Right lobe of liver (tissue), 4 donors: ENCODE results near the gene DNAJC28.

Source experiments
- CTCF ChIP-seq, 4 donors: fragments of 200-600 bp in 3 of 4; fragments of 450-650 bp in 1 of 4; IDR thresholded peaks; one replicate each; pipeline versions ENCODE4 v1.5.1 to v1.8.0; 2016 to 2022; ENCODE audit warnings: antibody characterized with exemption in 4 of 4, mild to moderate bottlenecking in 2 of 4
- POLR2A ChIP-seq: fragments of 450-650 bp; IDR thresholded peaks from one replicate; pipeline ENCODE4 v1.6.1; 2017; ENCODE audit warnings: antibody characterized with exemption, mild to moderate bottlenecking
- donor health status: DM: no; HTN: no; CAD: no.
- donor health status: DM: no; HTN: no; CAD: no.
- donor health status: DM: no; HTN: yes; CAD: no.

DNA sequence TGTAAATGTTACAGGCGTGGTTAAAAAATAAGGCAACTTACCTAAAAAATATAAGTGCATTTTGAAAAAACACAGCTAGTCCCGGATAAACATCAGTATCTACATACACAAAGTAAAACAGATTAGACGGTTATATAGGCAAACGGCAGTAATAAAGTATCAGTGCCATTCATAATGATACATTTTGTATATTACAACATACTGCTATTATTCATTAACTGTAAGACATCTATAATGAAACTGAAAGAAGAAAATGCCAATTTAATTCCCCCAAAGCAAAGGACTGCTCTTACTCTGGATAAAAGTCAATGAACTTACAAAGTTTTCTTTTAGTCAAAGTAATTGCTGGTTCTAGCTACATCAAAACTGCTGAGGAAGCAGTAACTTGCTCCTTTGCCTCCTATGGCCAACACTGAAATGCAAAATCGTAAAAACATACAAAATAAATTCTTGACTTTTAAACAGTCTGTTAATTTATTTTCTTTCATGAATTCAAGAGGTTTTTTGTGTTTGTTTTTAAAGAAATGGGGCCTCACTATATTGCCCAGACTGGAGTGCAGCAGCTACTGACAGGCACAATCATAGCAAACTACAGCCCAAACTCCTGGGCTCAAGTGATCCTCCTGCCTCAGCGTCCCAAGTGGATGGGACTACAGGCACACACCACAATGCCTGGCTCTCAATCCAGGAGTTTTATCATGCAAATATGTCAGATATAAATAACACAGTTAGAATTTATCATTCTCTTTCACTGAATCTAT, 35.6 kb downstream of the DNAJC28 start:
- TF ChIP-seq POLR2A: no peak
- no peak for TF ChIP-seq CTCF (IDR thresholded peaks at IDR 0.05)
